Mucosa of descending colon (tissue), 3 donors: ENCODE results near the gene DHRS12. TPM values are rescaled to one million over a fixed set of nuclear protein-coding genes. Genes with fewer than 3 reads are reported as not detected.

Experiments
- ATAC-seq: fragments of 200-7000 bp; cut with Tn5 transposase; one replicate; pipeline ENCODE4 v1.9.1; 2020; ENCODE audit warnings: mild to moderate bottlenecking, moderate library complexity
- DNase-seq, 3 donors: peaks; one replicate each; pipeline ENCODE4 v3.0.0-alpha.2; 2020
- H3K36me3 ChIP-seq: fragments of 200-600 bp; one replicate; pipeline ENCODE4 v1.8.0; 2021; ENCODE audit warnings: low read depth, mild to moderate bottlenecking
- H3K4me1 ChIP-seq: fragments of 200-600 bp; one replicate; pipeline ENCODE4 v1.8.0; 2021; ENCODE audit warnings: low read depth, mild to moderate bottlenecking
- H3K4me3 ChIP-seq: fragments of 200-600 bp; one replicate; pipeline ENCODE4 v1.8.0; 2021; ENCODE audit warnings: mild to moderate bottlenecking
- H3K9me3 ChIP-seq: fragments of 200-600 bp; one replicate; pipeline ENCODE4 v1.8.0; 2021; ENCODE audit warnings: mild to moderate bottlenecking
- CTCF ChIP-seq: fragments of 200-600 bp; IDR thresholded peaks from one replicate; pipeline ENCODE4 v1.8.0; 2022; ENCODE audit warnings: antibody characterized with exemption, mild to moderate bottlenecking
- intact Hi-C, 2 donors: fragments of 100-400 bp; cut with DNase I in 1 of 2; cut with micrococcal nuclease in 1 of 2; formaldehyde crosslinking; loops; one replicate each; pipeline versions ENCODE4 v1.11.0 to v1.11.1; 2022; cut with DNase I, micrococcal nuclease
- long read RNA-seq, 2 donors: library from polyadenylated mRNA; unstranded; transcript quantifications; one replicate each; pipeline ENCODE4 v2.0.0, GENCODE V29; 2019 to 2021
- total RNA-seq, 3 donors: library from RNA; stranded (reverse); fragmentation: NEBNext Ultra II Directional in 2 of 3; extraction: Animal tissue kit (Norgen Biotek cat#: 25700) in 2 of 3; gene quantifications; one replicate each; pipeline versions ENCODE4 v1.2.1 to v1.2.4, GENCODE V29; 2021 to 2023
- donor health status: DM: no; HTN: no; CAD: no; lungs with moderate emphysema.
- donor health status: DM: no; HTN: no; CAD: no.
- donor health status: DM: no; HTN: yes; CAD: no.

Gene DHRS12
- total RNA-seq, result 10 to 100 TPM; 11.8 to 15.1 (median 14.1) TPM
- long read RNA-seq, donor 1, partial matches to known transcripts, result 1 of 10 reads
- long read RNA-seq, donor 1, other reads (novel, unspliced or antisense), result 6 of 10 reads
- long read RNA-seq, donor 2, transcript DHRS12-203 (10 exons, 1,162 nt), result major isoform, 6 of 14 reads
- long read RNA-seq, donor 2, partial matches to known transcripts, result 1 of 14 reads
- long read RNA-seq, donor 2, other reads (novel, unspliced or antisense), result 7 of 14 reads

- peak; percentile 94 to 95 (median 95) for DNase-seq
- Histone ChIP-seq H3K4me1 (peaks cover 28% of the 10 kb centered on the region), H3K4me3 (peak within 1 kb of the TSS; percentile 83), H3K36me3 (no peaks in the 10 kb centered on the region), H3K9me3 (no peaks in the 10 kb centered on the region)
- intact Hi-C loops, result no loop called here
- no peak for TF ChIP-seq CTCF
- ATAC-seq, result peak; percentile 91
Measured at GRCh38 chr13:51803422-51804294, at the start of gene DHRS12. DHRS12 (minus strand) TSS chr13:51804163; CDS start chr13:51799659, 4,504 bp downstream.

- intact Hi-C loops, result no loop called here
- Histone ChIP-seq H3K36me3 (no peaks in the 10 kb centered on the region), H3K4me1 (no peaks in the 10 kb centered on the region), H3K4me3 (no peak overlapping the region), H3K9me3 (no peaks in the 10 kb centered on the region)
- DNase-seq (peak in 2 of 3 donors; percentile 30 to 33), ATAC-seq (peak; percentile 38)
- no peak for TF ChIP-seq CTCF
Measured at GRCh38 chr13:51849145-51850101, 45.5 kb upstream of the DHRS12 start.

- H3K36me3 ChIP-seq, result no peaks in the 10 kb centered on the region
Measured at GRCh38 chr13:51848674-51849073, 44.7 kb upstream of the DHRS12 start.

GRCh38 chr13:51846756-51847155 lies 42.8 kb upstream of the DHRS12 start:
- H3K36me3 ChIP-seq, result no peaks in the 10 kb centered on the region
- intact Hi-C loops, result no loop called here
- no peak for DNase-seq
- H3K4me1 ChIP-seq, result no peaks in the 10 kb centered on the region
- no peak for TF ChIP-seq CTCF
- no peaks in the 10 kb centered on the region for H3K9me3 ChIP-seq
- H3K4me3 ChIP-seq, result no peak overlapping the region
- ATAC-seq, result no peak

More at GRCh38 chr13:51848674-51849073, 44.7 kb upstream of the DHRS12 start:
- intact Hi-C loops, result no loop called here
- ATAC-seq, result no peak
- no peaks in the 10 kb centered on the region for H3K4me1 ChIP-seq
- H3K4me3 ChIP-seq, result no peak overlapping the region
- no peaks in the 10 kb centered on the region for H3K9me3 ChIP-seq
- DNase-seq, result no peak
- no peak for TF ChIP-seq CTCF
